Stimulated activated effector memory CD8-positive, alpha-beta T cell treated with anti-CD3 and anti-CD28 coated beads, Interleukin-12 subunit alpha, Interleukin-12 subunit beta, amount 100 ng/mL, for 72 hours (primary cell): ENCODE results near the gene HOXB8.

Experiments used
- ATAC-seq: fragments of 150-1000 bp; cut with Tn5 transposase; 2 replicates; pipeline ENCODE4 v1.10.0; 2021
- DNase-seq, 2 donors: peaks; one replicate each; pipeline ENCODE4 v3.0.0; 2021 to 2022; ENCODE audit warnings: low spot score in 2 of 2
- H3K27ac Mint-ChIP-seq: one replicate; pipeline ENCODE4 v1.8.0; 2022; ENCODE audit warnings: mild to moderate bottlenecking, mixed read lengths
- H3K36me3 Mint-ChIP-seq: one replicate; pipeline ENCODE4 v1.8.0; 2022; ENCODE audit warnings: mild to moderate bottlenecking, mixed read lengths
- H3K4me1 Mint-ChIP-seq: one replicate; pipeline ENCODE4 v1.8.0; 2022; ENCODE audit warnings: mixed read lengths
- H3K4me3 Mint-ChIP-seq: one replicate; pipeline ENCODE4 v1.8.0; 2022; ENCODE audit warnings: mild to moderate bottlenecking, mixed read lengths
- H3K9me3 Mint-ChIP-seq: one replicate; pipeline ENCODE4 v1.8.0; 2022; ENCODE audit warnings: mixed read lengths

HOXB8 gene

GRCh38 chr17:48615047-48615962 is at the start of gene HOXB8:
Gene HOXB8, minus strand, starts transcription at chr17:48615292. Its CDS starts 588 bp downstream, at chr17:48614704.
- no peak for DNase-seq

GRCh38 chr17:48663134-48663924 is 48.2 kb upstream of the HOXB8 start:
- no peak for ATAC-seq
- H3K4me1 Mint-ChIP-seq = no peaks in the 10 kb centered on the region
- DNase-seq = no peak
- H3K36me3 Mint-ChIP-seq = no peaks in the 10 kb centered on the region
- H3K27ac Mint-ChIP-seq = no peak overlapping the region
- no peaks in the 10 kb centered on the region for H3K9me3 Mint-ChIP-seq
- no peak overlapping the region for H3K4me3 Mint-ChIP-seq

More at GRCh38 chr17:48615047-48615962, at the start of gene HOXB8:
- Mint-ChIP-seq H3K27ac (no peak within 1 kb of the TSS), H3K9me3 (no peaks in the 10 kb centered on the region), H3K4me3 (peak within 1 kb of the TSS; percentile 94), H3K36me3 (peaks cover 16% of the 10 kb centered on the region), H3K4me1 (peaks cover 72% of the 10 kb centered on the region)
- ATAC-seq = no peak

GRCh38 chr17:48655913-48656312 is 40.8 kb upstream of the HOXB8 start:
- peak; percentile 36 for ATAC-seq
- DNase-seq = no peak
- Mint-ChIP-seq H3K4me3 (no peak overlapping the region), H3K27ac (no peak overlapping the region), H3K9me3 (no peaks in the 10 kb centered on the region), H3K36me3 (no peaks in the 10 kb centered on the region), H3K4me1 (peaks cover 14% of the 10 kb centered on the region)

DNA sequence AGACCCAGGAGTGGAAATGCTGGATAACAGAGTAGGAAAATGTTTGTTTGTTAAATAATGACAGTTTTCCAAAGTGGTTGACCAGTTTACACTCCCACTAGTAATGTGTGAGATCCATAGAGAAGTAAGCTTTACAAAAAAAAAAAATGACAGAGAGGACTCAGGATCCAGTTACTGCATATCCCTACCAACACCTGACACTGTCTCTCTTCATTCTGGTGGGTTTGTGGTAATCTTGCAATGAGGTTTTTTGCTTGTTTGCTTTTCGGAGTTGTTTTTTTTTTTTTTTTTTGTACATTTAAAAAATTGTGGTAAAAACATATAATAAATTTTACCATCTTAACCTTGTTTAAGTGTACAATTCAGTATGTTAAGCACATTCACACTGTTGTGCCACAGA is 34.6 kb upstream of the HOXB8 start:
- H3K36me3 Mint-ChIP-seq = no peaks in the 10 kb centered on the region

GRCh38 chr17:48647963-48648245 is 32.8 kb upstream of the HOXB8 start:
- H3K9me3 Mint-ChIP-seq = no peaks in the 10 kb centered on the region
- ATAC-seq (no peak), DNase-seq (no peak)
- H3K4me3 Mint-ChIP-seq = peak overlapping the region; percentile 67
- H3K4me1 Mint-ChIP-seq = peaks cover 27% of the 10 kb centered on the region
- H3K36me3 Mint-ChIP-seq = no peaks in the 10 kb centered on the region
- H3K27ac Mint-ChIP-seq = peak overlapping the region; percentile 15

More for the DNA sequence above, 34.6 kb upstream of the HOXB8 start:
- Mint-ChIP-seq H3K4me3 (no peak overlapping the region), H3K9me3 (no peaks in the 10 kb centered on the region), H3K27ac (no peak overlapping the region), H3K4me1 (peaks cover 27% of the 10 kb centered on the region)
- ATAC-seq (no peak), DNase-seq (no peak)

DNA sequence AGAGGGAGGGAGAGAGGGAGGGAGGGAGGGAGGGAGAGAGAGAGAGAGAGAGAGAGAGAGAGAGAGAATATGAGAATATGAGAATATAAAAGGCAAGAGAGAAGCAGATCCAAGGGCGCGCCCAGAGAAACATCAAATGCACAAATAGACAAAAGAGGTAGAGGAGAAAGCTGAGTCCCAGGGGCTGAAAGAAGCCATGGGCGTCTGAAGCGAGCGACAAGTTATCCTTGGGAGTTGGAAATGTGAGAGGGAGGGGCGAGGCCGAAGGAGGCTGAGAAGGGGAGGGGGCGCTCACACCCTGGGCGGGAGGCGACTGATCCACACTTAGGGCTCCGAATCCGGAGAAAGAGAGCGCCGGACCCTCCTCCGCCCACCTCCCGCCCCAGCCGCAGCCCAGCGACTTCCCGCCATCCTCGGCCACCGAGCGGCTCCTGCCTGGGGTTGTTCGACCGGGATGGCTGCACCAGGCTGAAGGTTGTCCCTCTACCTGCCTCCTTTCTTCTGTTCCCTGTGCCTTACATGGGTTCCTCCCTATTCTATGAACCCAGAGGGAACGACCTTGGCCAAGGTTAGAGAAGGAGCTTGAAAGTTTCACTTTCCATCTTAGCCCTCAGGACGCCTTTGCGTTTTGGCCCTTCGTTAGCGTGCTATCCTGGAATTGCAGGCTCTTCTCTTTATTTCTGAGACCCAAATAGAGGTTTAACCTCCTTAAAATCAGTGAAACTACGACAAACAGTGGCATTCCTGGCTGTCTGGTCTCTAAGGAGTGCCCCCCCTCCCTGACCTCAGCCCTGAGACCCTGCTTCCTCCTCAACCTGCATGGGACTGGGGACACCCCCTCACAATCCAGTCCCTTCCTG is 32.2 kb upstream of the HOXB8 start:
- H3K4me3 Mint-ChIP-seq = peak overlapping the region; percentile 67
- peak overlapping the region; percentile 15 for H3K27ac Mint-ChIP-seq
- ATAC-seq = peak; percentile 5
- H3K9me3 Mint-ChIP-seq = no peaks in the 10 kb centered on the region
- H3K36me3 Mint-ChIP-seq = no peaks in the 10 kb centered on the region
- DNase-seq = no peak
- peaks cover 25% of the 10 kb centered on the region for H3K4me1 Mint-ChIP-seq

DNA sequence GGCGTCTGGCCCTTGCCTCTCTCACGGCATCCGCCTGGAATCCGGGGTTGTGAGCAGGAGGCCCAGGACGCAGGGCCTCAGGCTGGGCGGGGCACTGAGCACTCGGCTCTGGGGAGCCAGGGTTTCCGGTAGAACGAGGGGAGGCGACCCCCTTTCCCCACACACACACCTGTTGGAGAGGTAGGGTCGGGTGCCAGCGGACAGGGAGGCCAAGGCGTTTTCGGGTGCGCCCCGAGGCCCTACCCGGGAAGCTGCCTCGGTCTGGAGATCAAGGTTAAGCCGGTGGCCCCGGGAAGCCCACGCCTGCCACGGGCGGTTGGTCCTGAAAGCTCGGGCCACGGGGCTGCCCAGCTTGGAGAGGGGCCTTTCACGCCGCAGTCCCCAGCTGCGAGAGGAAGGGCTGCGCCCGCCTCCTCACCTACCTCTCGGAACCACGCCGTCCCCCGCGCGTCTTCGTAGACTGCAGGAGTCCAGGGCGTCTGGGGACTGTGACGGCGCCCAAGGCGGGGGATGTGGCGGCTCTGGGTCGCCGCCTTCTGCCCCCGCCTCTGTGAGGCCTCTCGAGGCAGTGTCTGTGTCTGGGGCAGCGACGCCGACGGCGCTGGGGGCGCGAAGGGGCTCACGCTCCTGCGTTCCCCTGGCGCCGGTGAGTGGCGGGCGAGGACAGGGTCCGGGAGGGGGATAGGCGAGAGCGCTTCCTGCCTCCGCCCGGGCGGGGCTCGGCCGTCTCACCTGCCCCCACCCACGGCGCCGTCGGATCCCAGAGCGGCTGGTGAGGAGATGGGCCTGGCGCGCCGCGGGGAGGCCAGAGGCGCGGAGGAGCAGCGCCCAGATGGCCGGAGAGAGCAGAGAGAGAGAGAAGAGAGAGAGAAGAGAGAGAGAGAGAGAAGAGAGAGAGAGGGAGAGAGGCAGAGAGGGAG is 31.4 kb upstream of the HOXB8 start:
- Mint-ChIP-seq H3K4me3 (peak overlapping the region; percentile 67), H3K27ac (peak overlapping the region; percentile 15), H3K4me1 (peaks cover 27% of the 10 kb centered on the region), H3K9me3 (no peaks in the 10 kb centered on the region), H3K36me3 (no peaks in the 10 kb centered on the region)
- ATAC-seq (peak; percentile 82), DNase-seq (peak; percentile 24 to 71)

- DNase-seq (no peak), ATAC-seq (no peak)
- no peaks in the 10 kb centered on the region for H3K36me3 Mint-ChIP-seq
- H3K27ac Mint-ChIP-seq = peak overlapping the region; percentile 15
- no peaks in the 10 kb centered on the region for H3K9me3 Mint-ChIP-seq
- peak overlapping the region; percentile 67 for H3K4me3 Mint-ChIP-seq
- H3K4me1 Mint-ChIP-seq = peaks cover 31% of the 10 kb centered on the region
These were observed 30.6 kb upstream of the HOXB8 start for GRCh38 chr17:48645639-48646182.

- peaks cover 31% of the 10 kb centered on the region for H3K4me1 Mint-ChIP-seq
- ATAC-seq (no peak), DNase-seq (no peak)
- H3K36me3 Mint-ChIP-seq = no peaks in the 10 kb centered on the region
- no peak overlapping the region for H3K27ac Mint-ChIP-seq
- H3K4me3 Mint-ChIP-seq = no peak overlapping the region
- no peaks in the 10 kb centered on the region for H3K9me3 Mint-ChIP-seq
These were observed 29.9 kb upstream of the HOXB8 start for GRCh38 chr17:48644910-48645557.

- H3K4me1 Mint-ChIP-seq = peaks cover 31% of the 10 kb centered on the region
- H3K36me3 Mint-ChIP-seq = no peaks in the 10 kb centered on the region
- ATAC-seq (no peak), DNase-seq (no peak)
- H3K27ac Mint-ChIP-seq = no peak overlapping the region
- H3K4me3 Mint-ChIP-seq = no peak overlapping the region
- no peaks in the 10 kb centered on the region for H3K9me3 Mint-ChIP-seq
These were observed 29.1 kb upstream of the HOXB8 start for GRCh38 chr17:48644159-48644558.

DNA sequence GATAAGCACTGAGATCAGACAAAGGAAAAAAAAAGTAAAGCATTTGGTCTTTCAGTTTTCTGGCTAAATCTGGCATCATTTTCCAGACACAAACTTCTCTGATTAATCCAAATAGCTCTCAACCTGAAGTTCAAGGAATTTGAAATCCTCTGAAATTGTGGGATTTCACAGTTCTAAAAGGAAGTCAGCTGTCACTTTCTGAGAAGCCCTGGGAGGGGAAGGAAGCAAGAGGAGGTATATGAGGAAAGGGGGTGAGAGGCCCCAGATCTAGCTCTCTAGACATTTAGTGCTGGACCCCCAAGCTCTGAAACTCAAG is 28.6 kb upstream of the HOXB8 start:
- Mint-ChIP-seq H3K36me3 (no peaks in the 10 kb centered on the region), H3K27ac (no peak overlapping the region), H3K4me3 (no peak overlapping the region), H3K9me3 (no peaks in the 10 kb centered on the region), H3K4me1 (peaks cover 31% of the 10 kb centered on the region)
- ATAC-seq (no peak), DNase-seq (no peak)

DNA sequence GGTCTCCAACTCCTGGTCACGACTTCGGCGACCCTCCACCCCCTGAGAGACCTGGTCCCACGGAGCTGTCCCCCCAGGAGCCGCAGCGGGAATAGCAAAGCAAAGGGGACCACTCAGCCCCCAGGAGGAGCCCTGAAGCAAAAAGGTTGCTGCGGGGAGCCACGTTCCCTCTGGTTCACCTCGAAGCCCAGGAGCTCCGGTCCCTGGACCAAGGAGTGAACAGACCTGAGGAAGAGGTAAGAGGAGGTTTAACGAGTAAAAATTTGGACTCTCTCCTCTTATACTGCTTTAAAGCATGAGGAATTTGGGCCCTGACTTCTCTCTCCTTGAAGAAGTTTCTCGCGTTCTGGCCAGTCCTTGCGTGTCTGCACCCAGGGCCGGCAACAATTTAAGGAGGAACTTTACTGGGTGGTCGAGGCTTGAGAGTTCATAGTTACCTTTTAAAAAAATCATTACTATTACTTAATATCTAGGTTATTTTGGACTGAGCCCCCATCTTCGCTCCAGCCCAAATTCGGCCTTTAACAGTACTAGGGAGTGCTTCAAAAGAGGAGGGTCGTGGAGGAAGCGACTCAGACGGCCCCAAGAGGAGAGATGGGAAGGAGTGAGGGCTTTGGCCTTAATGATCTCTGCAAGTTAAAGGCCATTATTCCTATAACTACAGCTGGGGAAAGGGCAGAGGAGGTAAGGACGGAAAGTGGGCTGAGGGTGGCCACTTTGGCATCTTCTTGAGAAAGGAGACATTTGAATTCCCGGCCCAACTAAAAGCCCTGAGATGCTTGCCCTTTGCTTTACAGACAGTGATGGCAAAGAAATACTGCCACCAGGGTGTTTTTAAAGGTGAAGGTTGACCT is 28.0 kb upstream of the HOXB8 start:
- Mint-ChIP-seq H3K9me3 (no peaks in the 10 kb centered on the region), H3K4me3 (no peak overlapping the region), H3K27ac (no peak overlapping the region), H3K36me3 (no peaks in the 10 kb centered on the region), H3K4me1 (peaks cover 31% of the 10 kb centered on the region)
- no peak for DNase-seq
- ATAC-seq = no peak
